ENCODE results near the gene TMED3.
"Not testable (repeated sequence)": the region's sequence is repeated elsewhere in the genome, so short reads cannot be mapped to it uniquely, and the experiment has no call there.

TMED3 gene

DNA sequence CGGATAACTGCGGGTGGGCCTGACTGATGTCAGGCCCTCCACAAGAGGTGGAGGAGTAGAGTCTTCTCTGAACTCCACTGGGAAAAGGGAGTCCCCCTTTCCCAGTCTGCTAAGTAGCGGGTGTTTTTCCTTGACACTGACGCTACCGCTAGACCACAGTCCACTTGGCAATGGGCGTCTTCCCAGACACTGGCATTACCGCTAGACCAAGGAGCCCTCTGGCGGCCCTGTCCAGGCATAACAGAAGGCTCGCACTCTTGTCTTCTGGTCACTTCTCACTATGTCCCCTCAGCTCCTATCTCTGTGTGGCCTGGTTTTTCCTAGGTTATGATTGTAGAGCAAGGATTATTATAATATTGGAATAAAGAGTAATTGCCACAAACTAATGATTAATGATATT is 9.1 kb downstream of the TMED3 start:
- not testable (repeated sequence) for DNase-seq

DNA sequence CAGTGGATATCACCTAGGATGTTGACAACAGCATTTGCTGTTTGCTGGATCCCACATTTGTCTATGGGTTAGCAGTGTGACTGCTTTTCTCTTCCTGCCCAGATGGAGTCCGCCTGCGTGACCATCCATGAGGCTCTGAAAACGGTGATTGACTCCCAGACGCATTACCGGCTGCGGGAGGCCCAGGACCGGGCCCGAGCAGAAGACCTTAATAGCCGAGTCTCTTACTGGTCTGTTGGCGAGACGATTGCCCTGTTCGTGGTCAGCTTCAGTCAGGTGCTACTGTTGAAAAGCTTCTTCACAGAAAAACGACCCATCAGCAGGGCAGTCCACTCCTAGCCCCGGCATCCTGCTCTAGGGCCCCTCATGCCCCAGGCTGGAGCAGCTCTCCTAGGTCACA is 11.0 kb downstream of the TMED3 start:
- DNase-seq = no peak

DNA sequence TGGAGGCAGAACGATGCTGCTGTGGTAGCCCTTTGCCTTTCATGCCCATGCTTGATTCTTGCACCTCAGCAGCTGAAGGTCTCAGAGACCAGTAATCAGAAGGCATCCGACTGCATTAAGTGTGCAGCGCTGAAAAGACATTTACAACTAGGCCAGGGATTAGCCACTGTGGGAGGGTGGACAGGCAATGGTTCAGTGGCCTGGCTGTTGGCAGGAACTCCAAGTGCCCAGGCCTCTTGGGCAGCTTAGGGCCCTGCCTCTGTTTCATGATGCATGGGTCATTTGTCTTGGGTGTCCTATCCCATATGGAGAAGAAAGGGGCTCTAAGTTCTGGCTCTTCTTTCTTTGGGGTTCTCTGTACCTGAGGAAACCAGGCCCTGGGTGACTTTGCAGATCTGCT is 11.4 kb downstream of the TMED3 start:
- no peak for DNase-seq

DNA sequence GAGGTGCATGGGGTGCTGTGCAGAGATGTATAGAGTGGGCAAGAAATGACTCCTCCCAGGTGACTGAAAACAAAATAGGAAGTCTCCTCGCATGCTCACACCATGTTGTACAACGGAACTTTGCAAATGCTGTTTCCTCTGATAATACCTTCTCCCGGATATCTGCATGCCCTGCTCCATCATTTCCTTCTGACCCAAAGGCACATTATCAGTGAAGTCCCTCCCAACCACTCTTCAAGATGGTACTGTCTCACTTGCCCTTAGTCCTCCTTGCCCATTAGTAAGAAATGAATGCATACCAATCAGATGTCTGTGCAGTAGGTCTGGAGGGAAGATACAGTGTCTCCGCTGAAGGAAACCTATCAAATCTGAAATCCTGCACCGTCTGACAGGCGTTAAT is 12.0 kb downstream of the TMED3 start:
- no peak for DNase-seq

DNA sequence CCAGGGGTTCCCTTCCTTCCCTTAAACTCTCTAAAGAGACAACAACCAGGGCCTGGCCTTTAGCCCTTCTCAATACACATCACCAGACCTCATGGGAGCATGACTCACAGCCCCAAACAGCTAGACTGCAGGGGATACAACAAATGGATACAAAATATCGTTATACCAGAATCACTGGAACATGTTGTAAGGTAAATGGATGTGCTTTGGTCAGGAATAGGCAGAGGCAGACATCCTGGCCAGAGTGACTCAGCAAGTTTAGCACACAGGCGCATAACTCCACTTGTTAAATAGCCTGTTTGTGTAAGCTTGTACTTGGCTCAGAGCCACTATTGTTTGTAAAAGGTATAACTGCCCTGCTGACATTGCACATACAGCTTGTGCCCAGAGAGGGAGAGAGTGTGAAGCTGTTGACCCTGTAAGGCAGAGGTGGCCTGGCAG is 18.3 kb downstream of the TMED3 start:
- DNase-seq = no peak

DNA sequence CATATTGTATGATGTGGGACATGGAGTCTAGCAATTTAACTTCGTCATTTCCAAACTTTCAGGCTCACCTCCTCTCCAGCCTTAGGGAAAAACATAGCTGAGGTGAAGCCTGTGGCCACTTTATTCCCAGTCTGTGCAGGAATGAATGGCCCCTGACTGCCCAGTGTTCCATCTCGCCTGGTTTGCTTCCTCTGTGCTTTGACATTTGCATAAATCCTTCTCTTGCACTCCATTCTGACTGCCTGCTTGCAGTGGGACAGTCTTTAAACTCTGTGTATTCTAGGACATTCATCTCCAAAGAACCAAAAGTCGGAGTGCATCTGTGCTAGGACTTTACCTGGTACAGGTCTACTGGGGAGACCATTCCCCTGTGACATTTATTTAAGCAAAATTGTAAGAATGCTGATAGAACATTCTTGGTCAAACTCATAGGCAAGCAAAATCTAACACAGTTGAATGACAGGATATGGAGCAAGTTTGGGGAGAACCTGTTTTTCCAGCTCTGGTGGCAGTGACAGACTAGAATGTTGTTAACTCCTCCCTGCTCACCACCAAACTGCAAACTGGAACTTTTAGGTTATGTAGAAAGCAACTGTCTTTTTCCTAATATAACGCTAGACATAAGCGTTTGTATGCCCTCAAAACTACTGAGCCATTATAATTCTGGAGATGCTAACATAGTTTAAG is 22.1 kb downstream of the TMED3 start:
- no peak for DNase-seq

DNA sequence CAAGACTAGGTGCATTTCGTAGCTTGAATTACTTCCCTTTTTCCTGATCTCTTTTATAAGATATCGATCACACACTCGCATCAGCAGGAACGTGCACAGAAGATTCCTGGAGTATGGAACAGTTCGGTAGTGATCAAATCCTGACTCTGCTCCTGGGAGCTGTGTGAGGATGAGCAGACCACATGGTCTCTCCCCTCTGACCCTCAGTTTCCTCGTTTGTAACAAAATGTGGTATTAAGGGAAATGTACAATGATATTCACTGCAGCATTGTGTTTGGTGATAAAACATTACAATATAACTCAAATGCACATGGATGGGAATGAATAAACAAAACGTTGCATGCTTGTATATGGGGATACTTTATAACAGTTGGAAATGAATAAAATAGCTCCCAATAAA is 26.7 kb downstream of the TMED3 start:
- DNase-seq = no peak

DNA sequence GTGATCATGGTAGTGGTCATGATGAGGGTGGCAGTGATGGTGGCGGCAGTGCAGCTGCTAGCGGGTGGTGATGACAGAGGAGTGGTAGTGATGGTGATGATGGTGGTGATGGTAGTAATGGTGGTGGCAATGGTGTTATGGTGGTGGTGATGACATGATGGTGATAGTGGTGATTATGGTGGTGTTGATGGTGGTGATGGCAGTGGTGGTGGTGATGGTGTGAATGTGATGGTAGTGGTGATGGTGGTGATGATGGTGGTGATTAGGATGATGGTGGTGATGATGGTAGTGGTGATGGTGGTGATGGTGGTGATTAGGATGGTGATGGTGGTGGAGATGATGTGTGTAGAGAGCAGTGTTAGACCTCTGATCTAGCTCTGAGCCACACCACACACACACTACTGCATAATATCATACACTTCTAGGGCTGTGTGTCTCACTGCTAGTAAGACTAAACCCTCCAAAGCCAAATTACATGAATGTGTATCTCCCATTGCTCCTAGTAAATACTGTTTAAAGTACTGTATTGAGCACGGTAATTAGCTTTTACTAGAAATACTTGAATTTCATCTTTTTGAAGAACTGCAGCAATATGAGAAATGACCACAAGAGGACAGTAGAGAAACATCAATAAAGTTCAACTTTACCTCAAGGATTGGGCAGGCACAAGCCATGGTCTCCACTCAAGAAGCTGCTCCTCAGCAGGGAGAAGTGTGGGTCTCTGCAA is 28.8 kb downstream of the TMED3 start:
- no peak for DNase-seq

DNA sequence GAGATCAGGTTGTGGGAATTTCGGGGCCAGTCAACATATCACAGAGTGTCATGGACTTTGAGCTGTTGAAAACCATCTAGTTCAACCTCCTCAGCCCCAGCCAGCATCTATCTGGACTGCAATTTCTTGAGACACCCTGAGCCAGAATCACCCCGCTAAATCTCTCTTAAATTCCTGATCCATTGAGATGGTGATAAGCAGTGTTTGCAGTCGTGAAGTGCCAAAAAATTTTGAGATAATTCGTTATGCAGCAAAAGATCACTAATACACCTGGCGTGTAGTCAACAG is 29.3 kb downstream of the TMED3 start:
- DNase-seq = no peak

DNA sequence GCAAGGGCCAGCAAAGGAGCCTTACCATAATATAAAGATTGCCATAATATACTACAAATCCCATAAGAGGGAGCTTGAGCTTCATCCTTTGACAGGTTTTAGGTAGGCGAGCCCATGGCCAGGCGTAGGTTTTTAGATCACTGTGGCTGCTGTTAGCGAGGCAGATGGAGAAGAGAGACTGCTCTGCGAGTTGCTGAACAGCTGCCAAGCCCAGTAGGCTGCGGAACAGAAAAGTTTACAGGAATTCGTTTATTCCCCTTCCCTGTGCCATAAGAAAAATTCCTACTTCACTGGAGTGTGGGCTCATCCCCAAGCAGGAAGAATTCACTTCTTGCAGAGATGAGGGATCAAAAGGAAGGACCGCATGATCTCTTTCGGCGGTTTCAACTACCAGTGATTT is 30.5 kb downstream of the TMED3 start:
- no peak for DNase-seq

DNA sequence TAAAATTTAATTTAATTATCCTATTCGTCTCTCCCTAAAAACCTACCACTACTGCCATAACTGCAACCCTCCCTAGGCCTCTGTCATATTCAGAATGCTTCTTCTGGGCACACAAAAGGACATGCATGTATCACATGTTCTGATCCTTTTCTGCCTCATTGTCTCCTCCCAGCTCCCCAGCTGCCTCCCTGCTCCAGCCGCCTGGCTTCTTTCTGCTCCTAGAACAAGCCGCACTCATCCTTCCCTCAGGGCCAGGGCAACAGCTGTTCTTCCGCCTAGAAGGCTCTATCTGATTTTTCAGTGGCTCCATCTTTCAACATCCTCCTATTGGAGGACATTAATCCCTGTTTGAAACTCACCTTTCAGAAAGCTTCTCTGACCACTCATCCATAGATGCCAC is 38.6 kb downstream of the TMED3 start:
- no peak for DNase-seq

DNA sequence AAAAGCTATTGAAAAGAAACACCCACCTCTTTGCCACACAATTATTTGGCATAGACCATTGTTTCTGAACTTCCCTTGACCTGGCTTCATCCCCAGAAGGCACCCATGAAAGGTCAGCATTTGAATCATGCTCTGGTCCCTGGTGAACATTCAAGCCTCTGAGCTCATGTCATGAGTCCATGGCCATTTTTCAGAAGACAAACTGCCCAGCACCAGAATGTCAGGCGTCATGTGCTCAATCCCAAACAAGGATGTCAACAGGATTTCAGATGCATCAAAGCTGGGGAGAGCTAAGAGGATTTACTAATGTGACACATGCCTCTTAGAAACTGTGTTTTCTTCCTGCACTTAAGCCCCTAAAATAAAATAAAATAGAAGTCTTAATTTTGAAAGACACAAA is 41.3 kb downstream of the TMED3 start:
- no peak for DNase-seq

DNA sequence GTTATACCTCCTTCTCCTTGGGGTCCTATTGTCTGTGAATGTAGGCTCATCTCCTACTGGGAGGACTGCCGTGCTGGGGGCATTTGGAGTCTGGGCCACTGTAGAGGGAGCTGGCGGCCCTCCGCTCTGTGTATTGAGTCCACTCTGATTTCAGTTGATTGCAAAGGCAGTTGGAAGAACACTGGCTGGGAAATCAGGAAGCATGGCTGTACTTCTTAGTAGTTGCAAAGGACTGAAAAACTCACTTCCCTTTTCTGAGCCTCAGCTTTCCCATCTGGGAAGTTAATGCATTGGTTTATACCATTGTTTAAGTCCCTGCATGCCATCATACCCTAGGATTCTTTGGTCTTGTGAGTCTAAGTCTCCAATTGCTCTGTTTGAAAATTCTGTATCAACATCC is 46.7 kb downstream of the TMED3 start:
- no peak for DNase-seq

DNA sequence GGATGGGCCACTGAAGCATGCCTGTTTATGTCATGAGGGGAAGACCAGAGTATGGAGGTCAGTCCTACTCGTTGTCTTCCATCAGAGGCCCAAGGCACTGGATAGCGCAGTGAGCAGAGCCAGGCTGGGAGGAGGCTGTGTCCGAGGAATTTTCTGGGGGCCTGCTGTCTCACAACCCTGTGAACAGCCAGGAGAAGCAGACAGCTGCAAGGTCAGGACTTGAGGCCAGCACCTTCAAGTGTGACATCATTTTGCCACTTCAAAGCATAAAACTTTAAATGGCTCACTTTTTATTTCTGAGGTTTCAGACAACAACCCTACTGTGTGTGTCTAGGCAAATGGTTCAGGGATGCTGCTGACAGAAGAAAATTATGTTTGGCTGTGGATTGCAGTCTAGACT is 47.2 kb downstream of the TMED3 start:
- DNase-seq = no peak

DNA sequence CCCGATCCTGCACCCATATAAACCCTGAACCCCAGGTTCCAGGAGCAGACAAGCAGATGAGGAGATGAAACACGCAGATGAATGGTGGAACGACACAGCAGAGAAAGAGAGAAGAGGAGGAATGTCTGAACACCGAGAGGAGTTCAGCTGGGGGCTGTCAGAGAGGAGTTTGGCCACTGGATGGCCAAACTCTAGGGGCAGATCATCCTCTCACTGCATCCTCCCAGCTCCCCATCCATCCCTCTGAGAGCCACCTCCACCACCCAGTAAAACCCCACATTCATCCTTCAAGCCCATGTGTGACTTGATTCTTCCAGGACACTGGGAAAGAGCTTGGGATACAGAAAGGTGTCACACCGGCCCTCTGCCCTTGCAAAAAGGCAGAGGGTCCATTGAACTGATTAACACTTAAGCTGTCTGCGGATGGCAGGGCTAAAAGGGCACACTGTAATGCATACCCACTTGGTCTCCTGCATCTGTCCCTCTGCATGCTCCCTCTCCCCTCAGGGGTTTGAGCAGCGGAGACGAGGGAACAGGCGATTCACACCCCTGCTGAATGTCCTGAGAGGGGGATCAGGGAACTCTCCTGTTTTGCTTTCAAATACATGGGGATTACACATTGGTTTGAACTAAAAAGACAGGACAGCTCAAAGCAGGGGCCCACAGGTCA is 53.8 kb downstream of the TMED3 start:
- DNase-seq = no peak

DNA sequence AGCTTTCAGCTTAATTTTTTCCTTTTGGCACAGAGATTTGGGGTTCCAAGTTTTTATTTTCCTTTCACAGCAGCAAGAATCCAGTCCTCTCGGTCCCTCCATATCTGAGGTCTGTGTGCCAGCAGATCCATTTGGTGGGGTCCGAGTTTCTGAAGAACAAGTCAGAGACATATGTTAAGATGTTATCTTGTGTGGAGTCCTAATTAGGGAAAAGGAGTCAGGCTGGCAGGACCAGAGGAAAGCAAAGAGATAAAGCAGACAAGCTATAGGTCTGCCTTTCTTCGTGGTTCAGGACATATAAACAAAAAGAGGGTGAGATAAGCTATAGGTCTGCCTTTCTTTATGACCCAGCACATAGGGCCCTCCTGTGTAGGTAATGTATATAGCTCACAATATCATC is 54.9 kb downstream of the TMED3 start:
- no peak for DNase-seq

DNA sequence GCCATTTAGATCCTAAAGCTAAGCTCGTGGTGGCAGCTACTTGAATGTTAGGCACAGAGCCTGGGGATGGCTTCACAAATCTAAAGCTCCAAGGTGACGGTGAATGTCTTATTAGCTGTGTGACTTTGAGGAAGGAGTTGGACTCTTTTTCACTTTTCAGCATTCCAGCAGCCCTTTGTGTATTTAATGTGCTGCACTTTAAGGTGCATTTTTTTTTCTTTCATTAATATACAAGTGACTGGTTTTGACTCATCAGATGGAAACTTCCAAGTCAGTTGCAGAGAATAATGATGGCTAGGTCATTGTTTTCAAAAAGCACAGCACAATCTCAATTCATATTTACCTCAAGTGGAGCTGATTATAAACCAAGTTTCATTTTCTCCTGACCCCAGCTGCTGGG is 55.8 kb downstream of the TMED3 start:
- DNase-seq = no peak

DNA sequence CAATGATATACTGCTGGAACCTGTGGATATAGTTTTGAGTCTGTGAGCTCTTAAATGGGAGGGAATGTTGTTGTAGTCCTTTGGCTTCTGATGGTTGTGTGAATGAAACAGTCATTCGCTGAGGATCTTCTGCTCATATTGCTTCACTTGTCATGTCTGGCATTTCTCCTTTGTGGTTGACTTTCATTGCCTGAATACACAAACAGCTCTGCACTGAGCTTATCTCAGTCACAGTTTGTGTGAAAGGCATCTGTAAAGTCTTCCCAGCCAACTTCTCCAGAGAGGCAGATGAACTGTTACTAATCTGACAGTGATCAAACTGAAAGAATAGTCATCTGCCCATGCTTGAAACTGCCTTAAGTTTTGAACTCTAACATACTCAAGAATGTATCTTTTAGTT is 59.8 kb downstream of the TMED3 start:
- no peak for DNase-seq

DNA sequence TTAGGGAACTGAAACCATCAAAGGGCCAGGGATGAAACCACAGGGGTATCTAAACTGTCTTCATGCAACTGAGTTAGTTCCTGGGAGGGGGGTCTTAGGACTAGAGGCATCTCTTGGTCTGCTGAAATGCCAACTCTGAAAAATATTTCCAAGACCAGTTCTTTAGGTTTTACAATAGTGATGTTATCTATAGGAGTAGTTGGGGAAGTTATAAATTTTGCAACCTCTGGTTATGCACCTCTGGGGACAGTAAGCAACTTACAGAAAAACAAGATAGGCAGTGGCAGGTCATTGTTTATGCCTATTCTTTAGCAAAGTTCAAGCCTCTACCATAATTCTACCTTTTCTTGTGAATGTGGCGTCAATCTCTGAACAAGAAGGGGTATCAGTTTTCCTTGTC is 60.7 kb downstream of the TMED3 start:
- DNase-seq = no peak

DNA sequence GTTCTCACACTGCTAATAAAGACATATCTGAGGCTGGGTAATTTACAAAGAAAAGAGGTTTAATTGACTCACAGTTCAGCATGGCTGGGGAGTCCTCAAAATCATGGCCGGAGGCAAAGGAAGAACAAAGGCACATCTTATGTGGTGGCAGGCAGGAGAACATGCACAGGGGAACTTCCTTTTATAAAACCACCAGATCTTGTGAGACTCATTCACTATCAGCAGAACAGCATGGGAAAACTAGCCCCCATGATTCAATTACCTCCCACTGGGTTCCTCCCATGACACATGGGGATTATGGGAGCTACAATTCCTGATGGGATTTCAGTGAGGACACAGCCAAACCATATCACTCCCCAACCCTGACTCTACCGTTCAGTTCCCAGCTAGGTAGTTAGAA is 61.5 kb downstream of the TMED3 start:
- DNase-seq = no peak

All from DMS79 (cell line).